Measurements from ENCODE around the gene ASPSCR1. TPM values are rescaled to one million over a fixed set of nuclear protein-coding genes. Genes with fewer than 3 reads are reported as not detected.

Gene ASPSCR1
- total and polyA plus RNA-seq, 2 of the 13 experiments (the other 11 are each of a cell fraction or from before 2014, with no cell fraction given): 274 to 314 TPM

DNA sequence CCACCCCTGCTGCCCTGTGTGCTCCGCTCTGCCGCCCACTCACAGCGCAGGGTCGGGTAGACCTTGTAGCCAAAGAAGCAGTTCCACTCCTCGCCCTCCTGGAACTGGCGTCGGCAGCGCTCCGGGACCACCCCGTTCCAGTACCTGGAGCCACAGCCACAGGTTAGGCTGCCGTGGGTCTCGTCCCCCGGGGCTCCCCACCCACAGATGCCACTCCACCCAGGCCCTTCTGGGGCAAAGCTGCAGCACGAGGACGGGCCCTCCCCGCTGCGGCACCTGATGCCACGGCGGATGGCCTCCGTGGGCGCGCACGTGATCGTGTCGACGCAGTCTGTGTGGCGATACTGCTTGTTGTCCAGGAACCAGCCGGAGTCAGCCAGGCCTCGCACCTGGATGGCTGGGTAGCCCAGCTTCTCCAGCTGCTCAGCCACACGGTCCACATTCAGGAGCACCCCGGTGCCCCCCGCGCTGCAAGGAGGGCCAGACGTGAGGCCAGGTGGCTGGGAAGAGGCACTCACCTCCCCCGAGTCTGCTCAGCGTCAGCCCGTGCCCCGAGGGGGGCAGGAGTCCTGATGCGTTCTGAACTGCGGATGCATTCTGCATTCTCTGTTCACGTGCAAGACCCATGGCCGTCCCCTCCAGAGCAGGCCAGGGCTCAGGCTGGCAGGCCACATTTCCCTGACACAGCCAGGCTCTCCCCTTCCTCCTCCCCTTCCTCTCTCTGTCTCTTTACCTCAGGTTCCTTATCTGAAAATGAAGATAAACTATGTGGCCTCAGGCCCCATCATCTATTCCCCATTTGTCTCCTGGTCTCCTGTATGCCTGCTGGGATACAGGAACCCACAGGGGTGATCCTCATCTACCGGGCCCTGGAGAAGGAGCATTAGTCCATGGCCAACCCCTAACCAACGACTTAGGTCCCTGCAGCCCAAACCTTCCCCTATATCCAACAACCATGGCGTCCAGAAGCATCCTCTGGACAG, 20.5 kb upstream of the ASPSCR1 start (continued):
- no peak for TF ChIP-seq ZSCAN20 (CRISPR knock-in tag; IDR thresholded peaks at IDR 0.05; ENCODE audit: borderline replicate concordance)
- peak; percentile 73; the same call in 1 of the 2 replicates for TF ChIP-seq HNRNPL (IDR thresholded peaks at IDR 0.05; ENCODE audit: low read depth, low read length)
- 0 out of 2 replicates have a peak, but pooled peaks have one; percentile 26 for TF ChIP-seq ARID4A (CRISPR knock-in tag; IDR thresholded peaks at IDR 0.05; ENCODE audit: borderline replicate concordance)
- TF ChIP-seq ZNF142 (CRISPR knock-in tag; IDR thresholded peaks at IDR 0.05): no peak
- TF ChIP-seq, protein P1, sequence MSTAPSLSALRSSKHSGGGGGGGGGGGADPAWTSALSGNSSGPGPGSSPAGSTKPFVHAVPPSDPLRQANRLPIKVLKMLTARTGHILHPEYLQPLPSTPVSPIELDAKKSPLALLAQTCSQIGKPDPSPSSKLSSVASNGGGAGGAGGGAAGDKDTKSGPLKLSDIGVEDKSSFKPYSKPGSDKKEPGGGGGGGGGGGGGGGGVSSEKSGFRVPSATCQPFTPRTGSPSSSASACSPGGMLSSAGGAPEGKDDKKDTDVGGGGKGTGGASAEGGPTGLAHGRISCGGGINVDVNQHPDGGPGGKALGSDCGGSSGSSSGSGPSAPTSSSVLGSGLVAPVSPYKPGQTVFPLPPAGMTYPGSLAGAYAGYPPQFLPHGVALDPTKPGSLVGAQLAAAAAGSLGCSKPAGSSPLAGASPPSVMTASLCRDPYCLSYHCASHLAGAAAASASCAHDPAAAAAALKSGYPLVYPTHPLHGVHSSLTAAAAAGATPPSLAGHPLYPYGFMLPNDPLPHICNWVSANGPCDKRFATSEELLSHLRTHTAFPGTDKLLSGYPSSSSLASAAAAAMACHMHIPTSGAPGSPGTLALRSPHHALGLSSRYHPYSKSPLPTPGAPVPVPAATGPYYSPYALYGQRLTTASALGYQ (CRISPR knock-in tag; IDR thresholded peaks at IDR 0.05): no peak
- no peak; the same call in 1 of the 2 replicates for TF ChIP-seq MYC (CRISPR knock-in tag; IDR thresholded peaks at IDR 0.05; ENCODE audit: borderline replicate concordance)
- 0 out of 2 replicates have a peak, but pooled peaks have one; percentile 47 for TF ChIP-seq REL (CRISPR knock-in tag; conservative IDR thresholded peaks at IDR 0.05)
- TF ChIP-seq ARNT (IDR thresholded peaks at IDR 0.05): no peak
- 0 out of 2 replicates have a peak, but pooled peaks have one; percentile 48 for TF ChIP-seq PAF1 (CRISPR knock-in tag; IDR thresholded peaks at IDR 0.05)
- no peak for TF ChIP-seq SRF (IDR thresholded peaks at IDR 0.05; ENCODE audit: low read depth, low read length)
- TF ChIP-seq ZBTB39 (CRISPR knock-in tag; IDR thresholded peaks at IDR 0.05): 0 out of 2 replicates have a peak, but pooled peaks have one; percentile 44
- TF ChIP-seq GTF3A (CRISPR knock-in tag; conservative IDR thresholded peaks at IDR 0.05): no peak
